Choroid plexus epithelial cell (primary cell): ENCODE measurements around the gene GSN.

Experiments used
- DNase-seq: peaks from one replicate; pipeline ENCODE4 v3.0.0-alpha.2; 2010; ENCODE audit warnings: low read depth
- H3K4me3 ChIP-seq: 2 replicates; pipeline ENCODE4 v1.5.1; 2011; ENCODE audit warnings: low read depth, mild to moderate bottlenecking, control low read depth, low read length, moderate library complexity
- TF ChIP-seq, protein P1 (sequence below): conservative IDR thresholded peaks from 2 replicates; pipeline ENCODE4 v1.5.1; 2011; ENCODE audit warnings: low read depth, mild to moderate bottlenecking, control low read depth, inconsistent platforms, low read length, moderate library complexity

GSN gene

DNA sequence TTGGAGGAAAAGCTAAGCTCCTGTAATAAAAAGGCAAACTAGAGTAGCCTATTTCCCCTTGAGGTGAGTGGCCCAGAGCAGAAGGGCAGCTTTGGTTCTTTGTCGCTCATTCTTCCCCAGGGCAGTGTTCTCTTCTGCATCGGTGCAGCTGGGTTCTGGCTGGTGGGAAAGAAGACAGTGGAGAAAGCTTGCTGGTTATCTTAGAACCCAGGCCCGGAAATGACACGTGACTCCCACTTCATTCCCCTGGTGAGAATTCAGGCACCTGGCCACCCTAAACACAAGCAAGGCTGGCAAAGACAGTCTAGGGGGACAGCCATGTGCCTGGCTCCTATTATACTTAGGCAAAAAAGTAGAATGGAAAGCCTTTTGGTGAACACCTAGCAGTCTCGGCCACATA, 32.5 kb upstream of the GSN start:
- no peak overlapping the region for H3K4me3 ChIP-seq

GRCh38 chr9:121237916-121238315, 30.0 kb upstream of the GSN start:
- no peak overlapping the region for H3K4me3 ChIP-seq
- TF ChIP-seq, protein P1, sequence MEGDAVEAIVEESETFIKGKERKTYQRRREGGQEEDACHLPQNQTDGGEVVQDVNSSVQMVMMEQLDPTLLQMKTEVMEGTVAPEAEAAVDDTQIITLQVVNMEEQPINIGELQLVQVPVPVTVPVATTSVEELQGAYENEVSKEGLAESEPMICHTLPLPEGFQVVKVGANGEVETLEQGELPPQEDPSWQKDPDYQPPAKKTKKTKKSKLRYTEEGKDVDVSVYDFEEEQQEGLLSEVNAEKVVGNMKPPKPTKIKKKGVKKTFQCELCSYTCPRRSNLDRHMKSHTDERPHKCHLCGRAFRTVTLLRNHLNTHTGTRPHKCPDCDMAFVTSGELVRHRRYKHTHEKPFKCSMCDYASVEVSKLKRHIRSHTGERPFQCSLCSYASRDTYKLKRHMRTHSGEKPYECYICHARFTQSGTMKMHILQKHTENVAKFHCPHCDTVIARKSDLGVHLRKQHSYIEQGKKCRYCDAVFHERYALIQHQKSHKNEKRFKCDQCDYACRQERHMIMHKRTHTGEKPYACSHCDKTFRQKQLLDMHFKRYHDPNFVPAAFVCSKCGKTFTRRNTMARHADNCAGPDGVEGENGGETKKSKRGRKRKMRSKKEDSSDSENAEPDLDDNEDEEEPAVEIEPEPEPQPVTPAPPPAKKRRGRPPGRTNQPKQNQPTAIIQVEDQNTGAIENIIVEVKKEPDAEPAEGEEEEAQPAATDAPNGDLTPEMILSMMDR: no peak
- no peak for DNase-seq

More for the DNA sequence above, 32.5 kb upstream of the GSN start:
- no peak for DNase-seq
- TF ChIP-seq, protein P1: no peak

DNA sequence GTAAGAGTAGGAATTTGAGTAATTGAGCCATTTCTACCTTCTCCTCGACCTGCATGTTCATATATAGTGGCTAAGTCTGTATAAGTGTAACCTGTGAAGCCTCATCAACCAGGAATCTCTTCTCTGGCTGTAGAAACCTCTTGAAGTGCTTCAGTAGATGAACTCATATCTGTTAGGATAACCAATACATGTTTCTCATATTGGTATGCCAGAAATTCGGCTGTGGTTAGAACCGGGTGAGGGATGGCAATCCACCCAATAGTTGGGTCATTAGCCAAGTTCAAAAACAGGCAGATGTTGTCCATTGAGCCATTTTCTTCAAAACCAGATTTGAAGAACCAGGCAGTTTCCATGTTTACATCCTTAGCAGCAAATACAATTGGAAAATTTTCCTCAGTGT, 28.9 kb upstream of the GSN start:
- no peak for DNase-seq
- no peak overlapping the region for H3K4me3 ChIP-seq
- TF ChIP-seq, protein P1: no peak

DNA sequence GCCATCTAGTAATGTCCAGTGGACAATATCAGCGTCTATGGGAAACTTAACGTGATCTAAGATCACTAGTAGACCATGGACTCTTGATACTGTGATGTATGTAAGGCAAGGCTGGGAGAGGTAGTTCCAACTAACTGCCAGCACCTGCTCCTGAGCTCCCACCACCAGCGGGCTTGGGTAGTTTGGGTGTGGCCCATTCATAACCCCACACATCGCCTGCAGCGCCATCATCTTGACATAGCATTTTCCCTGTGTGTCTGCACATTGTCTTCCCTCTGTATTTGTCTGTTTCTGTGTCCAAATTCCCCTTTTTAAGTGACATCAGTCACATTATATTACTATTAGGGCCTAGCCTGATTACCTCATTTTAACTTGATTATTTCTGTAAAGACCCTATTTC, 28.1 kb upstream of the GSN start:
- TF ChIP-seq, protein P1: no peak
- no peak overlapping the region for H3K4me3 ChIP-seq
- DNase-seq: no peak

DNA sequence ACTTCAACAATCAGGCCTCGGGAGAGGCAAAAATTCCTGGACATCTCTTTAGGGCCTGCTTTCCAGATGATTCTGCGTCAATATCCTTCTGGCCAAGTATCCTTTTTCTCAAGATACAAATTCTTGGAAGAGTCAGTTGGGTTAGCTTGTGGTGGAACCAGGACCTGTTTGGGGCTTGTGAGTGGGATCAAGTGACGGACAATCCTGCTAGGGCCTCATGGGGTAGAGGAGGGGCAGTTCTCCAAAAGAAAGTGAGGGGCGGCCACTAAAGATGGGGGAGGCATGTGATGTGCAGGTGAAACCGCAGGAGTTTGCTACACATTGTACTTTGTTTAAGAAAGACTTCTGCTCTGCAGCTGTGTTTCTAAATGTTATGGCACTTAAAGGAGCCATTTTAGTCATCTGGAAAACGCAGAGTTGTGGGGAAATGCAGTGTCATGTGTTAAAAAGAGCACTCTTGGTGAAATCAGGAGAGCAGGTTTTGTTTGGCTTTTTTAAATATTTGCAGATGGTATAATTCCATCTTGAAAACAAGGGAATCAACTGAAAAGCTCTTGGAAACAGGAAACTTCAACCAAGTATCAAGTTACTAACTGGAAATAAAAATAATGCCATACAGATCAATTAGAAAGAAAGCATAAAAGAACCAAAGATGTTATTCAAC, 27.4 kb upstream of the GSN start:
- no peak overlapping the region for H3K4me3 ChIP-seq
- DNase-seq: peak; percentile 20
- TF ChIP-seq, protein P1: no peak

DNA sequence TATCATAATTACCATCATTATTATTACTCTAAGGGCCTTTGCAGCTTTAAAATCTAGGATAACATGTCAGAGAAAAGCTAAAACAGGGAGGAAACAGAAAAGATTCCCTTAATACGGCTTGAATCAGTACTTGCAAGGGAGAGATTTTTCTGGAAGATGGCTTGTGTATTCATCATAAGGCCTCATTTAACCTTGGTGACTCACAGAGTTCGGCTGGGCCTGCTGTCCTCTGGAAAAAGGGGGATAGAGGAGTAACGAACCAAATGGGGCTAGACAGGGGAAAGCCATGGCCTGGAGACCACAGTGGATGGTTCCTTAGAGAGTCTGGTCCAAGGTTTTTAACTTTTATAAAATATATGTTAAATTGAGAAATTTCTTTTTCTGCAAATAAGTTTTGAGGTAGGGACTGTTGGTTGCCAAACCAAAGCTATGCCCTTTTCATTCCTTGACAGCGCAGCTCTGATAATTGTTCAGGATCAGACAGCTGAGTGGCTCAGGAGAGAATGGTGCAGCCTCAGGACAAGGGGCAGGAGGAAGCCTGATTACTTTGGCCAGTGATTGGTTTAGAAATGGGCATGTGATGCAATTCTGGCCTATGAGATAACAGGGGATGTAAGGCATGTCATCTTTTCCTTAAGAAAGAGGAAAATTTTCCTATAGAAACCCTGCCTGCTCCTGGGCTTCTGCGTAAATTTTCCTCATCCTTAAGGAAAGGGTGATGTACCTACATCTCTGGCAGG, 25.6 kb upstream of the GSN start:
- TF ChIP-seq, protein P1: no peak
- H3K4me3 ChIP-seq: no peak overlapping the region
- DNase-seq: peak; percentile 69

DNA sequence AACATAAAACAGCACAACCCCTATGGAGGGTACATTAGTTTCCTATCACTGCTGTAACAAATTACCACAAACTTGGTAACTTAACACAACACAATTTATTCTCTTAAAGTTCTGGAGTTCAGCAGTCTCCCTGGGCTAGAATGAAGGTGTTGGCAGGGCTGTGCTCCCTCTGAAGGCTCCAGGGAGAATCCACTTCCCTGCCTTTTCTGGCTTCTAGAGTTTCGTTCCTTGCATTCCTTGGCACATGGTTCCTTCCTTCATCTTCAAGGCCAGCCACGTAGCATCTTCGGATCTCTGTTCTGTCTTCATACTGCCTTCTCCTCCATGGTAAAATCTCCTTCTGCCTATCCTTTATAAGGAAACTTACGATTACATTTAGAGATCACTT, 25.0 kb upstream of the GSN start:
- no peak for DNase-seq
- TF ChIP-seq, protein P1: no peak
- H3K4me3 ChIP-seq: no peak overlapping the region
